22Rv1 (cell line): ENCODE results near the gene OR52M1.

Experiments
- CTCF ChIP-seq: fragments of 450-650 bp; IDR thresholded peaks from 2 replicates; pipeline ENCODE4 v1.5.1; 2017; ENCODE audit warnings: mild to moderate bottlenecking
- ZFX ChIP-seq: fragments of 450-650 bp; IDR thresholded peaks from 2 replicates; pipeline ENCODE4 v1.6.1; 2017; ENCODE audit warnings: antibody characterized with exemption, borderline replicate concordance

GRCh38 chr11:4511282-4512245 is 33.4 kb upstream of the OR52M1 start:
- no peak for TF ChIP-seq CTCF
- TF ChIP-seq ZFX, result no peak
